ENCODE results near the gene NFE2L1.
A peak's percentile ranks its signal among the peaks of the same experiment; 100 is the strongest.

GRCh38 chr17:48068491-48068961 lies 20.4 kb downstream of the NFE2L1 start:
- TF ChIP-seq, protein P1, sequence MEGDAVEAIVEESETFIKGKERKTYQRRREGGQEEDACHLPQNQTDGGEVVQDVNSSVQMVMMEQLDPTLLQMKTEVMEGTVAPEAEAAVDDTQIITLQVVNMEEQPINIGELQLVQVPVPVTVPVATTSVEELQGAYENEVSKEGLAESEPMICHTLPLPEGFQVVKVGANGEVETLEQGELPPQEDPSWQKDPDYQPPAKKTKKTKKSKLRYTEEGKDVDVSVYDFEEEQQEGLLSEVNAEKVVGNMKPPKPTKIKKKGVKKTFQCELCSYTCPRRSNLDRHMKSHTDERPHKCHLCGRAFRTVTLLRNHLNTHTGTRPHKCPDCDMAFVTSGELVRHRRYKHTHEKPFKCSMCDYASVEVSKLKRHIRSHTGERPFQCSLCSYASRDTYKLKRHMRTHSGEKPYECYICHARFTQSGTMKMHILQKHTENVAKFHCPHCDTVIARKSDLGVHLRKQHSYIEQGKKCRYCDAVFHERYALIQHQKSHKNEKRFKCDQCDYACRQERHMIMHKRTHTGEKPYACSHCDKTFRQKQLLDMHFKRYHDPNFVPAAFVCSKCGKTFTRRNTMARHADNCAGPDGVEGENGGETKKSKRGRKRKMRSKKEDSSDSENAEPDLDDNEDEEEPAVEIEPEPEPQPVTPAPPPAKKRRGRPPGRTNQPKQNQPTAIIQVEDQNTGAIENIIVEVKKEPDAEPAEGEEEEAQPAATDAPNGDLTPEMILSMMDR (conservative IDR thresholded peaks at IDR 0.05 in 1 of 2, IDR thresholded peaks at IDR 0.05 in 1 of 2; ENCODE audit: extremely low read depth in 1 of 2, insufficient read depth in 1 of 2, low read depth in 1 of 2, low read length in 2 of 2): peak; percentile 49 to 56
- no peak for TF ChIP-seq EZH2 (IDR thresholded peaks at IDR 0.05; ENCODE audit: borderline replicate concordance, low read length)
